K562 (cell line): ENCODE measurements around the gene RPS8. TPM values are rescaled to one million over a fixed set of nuclear protein-coding genes. Genes with fewer than 3 reads are reported as not detected.

Experiments
- CC2D1A ChIP-seq: fragments of 450-650 bp; IDR thresholded peaks from 2 replicates; pipeline ENCODE4 v1.6.1; 2017; ENCODE audit warnings: mild to moderate bottlenecking
- FOXM1 ChIP-seq, 2 experiments: fragments of 450-650 bp in 1 of 2; sonication (generic) in 1 of 2; formaldehyde crosslinking in 1 of 2; IDR thresholded peaks; 2 replicates each; pipeline versions ENCODE4 v1.6.1 to v1.9.0; 2017 to 2022; ENCODE audit warnings: low read depth in 2 of 2, mild to moderate bottlenecking in 2 of 2, missing genetic modification reagents in 1 of 2, moderate library complexity in 1 of 2
- HBP1 ChIP-seq: fragments of 450-650 bp; formaldehyde crosslinking; IDR thresholded peaks from 2 replicates; pipeline ENCODE4 v1.4.0; 2022; ENCODE audit warnings: missing genetic modification characterization
- HIVEP1 ChIP-seq: fragments of 250-450 bp; sonication (Bioruptor Pico); IDR thresholded peaks from 2 replicates; pipeline ENCODE4 v1.4.0; 2020; ENCODE audit warnings: mild to moderate bottlenecking
- HMG20B ChIP-seq: fragments of 250-450 bp; sonication (Bioruptor Pico); IDR thresholded peaks from 2 replicates; pipeline ENCODE4 v1.5.0; 2021; ENCODE audit warnings: mild to moderate bottlenecking
- NUFIP1 ChIP-seq: fragments of 450-650 bp; IDR thresholded peaks from 2 replicates; pipeline ENCODE4 v1.6.1; 2018; ENCODE audit not compliant: partially characterized antibody
- PHTF2 ChIP-seq: fragments of 250-450 bp; sonication (Bioruptor Pico); IDR thresholded peaks from 2 replicates; pipeline ENCODE4 v1.5.0; 2021; ENCODE audit warnings: mild to moderate bottlenecking
- SMAD4 ChIP-seq: fragments of 250-450 bp; sonication (Bioruptor Pico); conservative IDR thresholded peaks from 2 replicates; pipeline ENCODE4 v1.8.0; 2021; ENCODE audit warnings: inconsistent platforms, mild to moderate bottlenecking, moderate library complexity
- SRSF3 ChIP-seq: fragments of 200-400 bp; formaldehyde crosslinking; IDR thresholded peaks from 2 replicates; pipeline ENCODE4 v1.6.1; 2016; ENCODE audit warnings: mild to moderate bottlenecking, low read length, moderate library complexity; ENCODE audit not compliant: insufficient read depth
- TBP ChIP-seq: optimal IDR thresholded peaks from 2 replicates; pipeline ENCODE3; 2011; ENCODE audit warnings: low read depth, low read length, improper control_type of control experiment
- ZBTB17 ChIP-seq: fragments of 450-650 bp; formaldehyde crosslinking; IDR thresholded peaks from 2 replicates; pipeline ENCODE4 v1.4.0; 2020; ENCODE audit warnings: mild to moderate bottlenecking
- ZFX ChIP-seq: sonication (generic); formaldehyde crosslinking; IDR thresholded peaks from 2 replicates; pipeline ENCODE4 v1.8.0; 2022; ENCODE audit warnings: mild to moderate bottlenecking, missing genetic modification reagents, moderate library complexity
- ZNF282 ChIP-seq: sonication (generic); formaldehyde crosslinking; IDR thresholded peaks from 2 replicates; pipeline ENCODE4 v1.8.1; 2023; ENCODE audit warnings: missing genetic modification reagents
- polyA plus RNA-seq, 8 experiments: library from polyadenylated mRNA; depleted of rRNA in 4 of 8; stranded (reverse) in 5 of 8; unstranded in 3 of 8; fragments of >200 nt; fragmentation: Nextera tagmentation in 2 of 8; fragmentation: Illumina TruSeq in 1 of 8; extraction: Ambion mirVana in 2 of 8; extraction: Trizol in 1 of 8; gene quantifications; 2 replicates each; pipeline versions ENCODE4 v1.2.1 to v1.2.3, GENCODE V29; 2011 to 2014; ENCODE audit warnings: inconsistent platforms in 1 of 8, missing spikeins in 1 of 8
- total RNA-seq, 7 experiments: library from RNA; depleted of rRNA in 6 of 7; stranded (reverse); fragments of >200 nt in 6 of 7; fragmentation: Illumina TruSeq in 2 of 7; extraction: Trizol in 2 of 7; gene quantifications; 2 replicates each; pipeline versions ENCODE4 v1.2.1 to v1.2.3, GENCODE V29; 2011 to 2021; ENCODE audit warnings: low replicate concordance in 1 of 7
- TF ChIP-seq, protein P1 (sequence below), 2 experiments: IDR thresholded peaks in 1 of 2; conservative IDR thresholded peaks in 1 of 2; 2 replicates each; pipeline ENCODE4 v1.6.1; 2016; ENCODE audit warnings: low read depth in 2 of 2, mild to moderate bottlenecking in 1 of 2, missing compliant biosample characterization in 1 of 2, missing genetic modification characterization in 1 of 2, moderate library complexity in 1 of 2
- TF ChIP-seq, protein P2 (sequence below), 3 experiments: IDR thresholded peaks in 2 of 3; conservative IDR thresholded peaks in 1 of 3; 2 replicates each; pipeline ENCODE4 v1.5.1; 2011 to 2012; ENCODE audit warnings: low read length in 3 of 3, mild to moderate bottlenecking in 3 of 3, control low read depth in 2 of 3, improper control_type of control experiment in 1 of 3, inconsistent platforms in 1 of 3, low read depth in 1 of 3, mixed read lengths in 1 of 3, moderate library complexity in 1 of 3; ENCODE audit not compliant: insufficient read depth in 2 of 3
- TF ChIP-seq, protein P3 (sequence below): fragments of 450-650 bp; IDR thresholded peaks from 2 replicates; pipeline ENCODE4 v1.6.1; 2016; ENCODE audit warnings: missing biosample characterization, missing genetic modification characterization

The RPS8 gene
- total and polyA plus RNA-seq, 9 of the 15 experiments (the other 6 are each of a cell fraction or from before 2014, with no cell fraction given) = 2,431 to 4,168 (median 3,109) TPM

DNA sequence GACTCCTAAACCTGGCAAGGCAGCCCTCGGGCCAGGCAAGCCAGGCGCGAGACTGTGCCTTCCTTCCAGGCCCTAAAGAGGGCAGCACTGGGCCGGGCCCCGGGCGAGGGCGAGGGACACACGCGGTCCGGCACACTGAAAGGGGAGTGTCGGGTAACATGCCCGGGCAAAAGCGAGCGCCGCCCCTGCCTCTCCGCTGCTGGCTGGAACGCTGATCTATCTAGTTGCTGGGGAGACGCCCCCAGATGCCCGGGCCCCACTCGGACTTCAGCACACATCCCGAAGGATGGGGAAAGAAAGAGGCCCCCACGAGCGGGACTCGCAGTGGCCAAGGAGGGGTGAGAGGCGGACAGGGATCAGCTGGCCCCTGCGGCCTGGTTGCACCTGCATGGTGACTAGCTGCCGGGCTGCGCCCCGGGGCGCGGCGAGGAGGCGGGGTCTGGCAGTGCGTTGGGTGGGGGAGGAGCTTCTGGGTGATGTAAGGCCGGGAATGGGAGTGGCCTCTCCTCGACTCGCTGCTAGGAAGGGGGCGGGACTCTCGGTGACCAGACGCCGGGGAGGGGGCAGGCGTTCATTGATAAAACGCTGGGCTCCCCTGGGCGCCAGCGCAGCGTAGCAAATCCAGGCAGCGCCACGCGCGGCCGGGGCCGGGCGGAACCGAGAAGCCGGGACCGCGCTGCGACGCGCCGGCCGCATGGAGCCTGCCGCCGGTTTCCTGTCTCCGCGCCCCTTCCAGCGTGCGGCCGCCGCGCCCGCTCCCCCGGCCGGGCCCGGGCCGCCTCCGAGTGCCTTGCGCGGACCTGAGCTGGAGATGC, 24.6 kb downstream of the RPS8 start, which contains the start of gene PLK3 (continued):
- peak; percentile 96 for TF ChIP-seq TBP
- peak; percentile 62 for TF ChIP-seq NUFIP1
- no peak for TF ChIP-seq FOXM1 (IDR thresholded peaks at IDR 0.05; ENCODE audit: low read depth)
- no peak; the same call in none of the 2 replicates for TF ChIP-seq FOXM1 (CRISPR knock-in tag; IDR thresholded peaks at IDR 0.05; ENCODE audit: low read depth)
- TF ChIP-seq HIVEP1 = peak; percentile 38; the same call in 1 of the 2 replicates
- peak; percentile 94 for TF ChIP-seq ZFX (CRISPR knock-in tag)
- no peak for TF ChIP-seq HMG20B (CRISPR knock-in tag)
- TF ChIP-seq PHTF2 = no peak
- no peak for TF ChIP-seq SRSF3
- TF ChIP-seq, protein P1, sequence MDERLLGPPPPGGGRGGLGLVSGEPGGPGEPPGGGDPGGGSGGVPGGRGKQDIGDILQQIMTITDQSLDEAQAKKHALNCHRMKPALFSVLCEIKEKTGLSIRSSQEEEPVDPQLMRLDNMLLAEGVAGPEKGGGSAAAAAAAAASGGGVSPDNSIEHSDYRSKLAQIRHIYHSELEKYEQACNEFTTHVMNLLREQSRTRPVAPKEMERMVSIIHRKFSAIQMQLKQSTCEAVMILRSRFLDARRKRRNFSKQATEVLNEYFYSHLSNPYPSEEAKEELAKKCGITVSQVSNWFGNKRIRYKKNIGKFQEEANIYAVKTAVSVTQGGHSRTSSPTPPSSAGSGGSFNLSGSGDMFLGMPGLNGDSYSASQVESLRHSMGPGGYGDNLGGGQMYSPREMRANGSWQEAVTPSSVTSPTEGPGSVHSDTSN (CRISPR knock-in tag; IDR thresholded peaks at IDR 0.05; ENCODE audit: low read depth) = no peak
- TF ChIP-seq, protein P1 (tag; conservative IDR thresholded peaks at IDR 0.05; ENCODE audit: low read depth) = peak; percentile 65
- TF ChIP-seq, protein P2, sequence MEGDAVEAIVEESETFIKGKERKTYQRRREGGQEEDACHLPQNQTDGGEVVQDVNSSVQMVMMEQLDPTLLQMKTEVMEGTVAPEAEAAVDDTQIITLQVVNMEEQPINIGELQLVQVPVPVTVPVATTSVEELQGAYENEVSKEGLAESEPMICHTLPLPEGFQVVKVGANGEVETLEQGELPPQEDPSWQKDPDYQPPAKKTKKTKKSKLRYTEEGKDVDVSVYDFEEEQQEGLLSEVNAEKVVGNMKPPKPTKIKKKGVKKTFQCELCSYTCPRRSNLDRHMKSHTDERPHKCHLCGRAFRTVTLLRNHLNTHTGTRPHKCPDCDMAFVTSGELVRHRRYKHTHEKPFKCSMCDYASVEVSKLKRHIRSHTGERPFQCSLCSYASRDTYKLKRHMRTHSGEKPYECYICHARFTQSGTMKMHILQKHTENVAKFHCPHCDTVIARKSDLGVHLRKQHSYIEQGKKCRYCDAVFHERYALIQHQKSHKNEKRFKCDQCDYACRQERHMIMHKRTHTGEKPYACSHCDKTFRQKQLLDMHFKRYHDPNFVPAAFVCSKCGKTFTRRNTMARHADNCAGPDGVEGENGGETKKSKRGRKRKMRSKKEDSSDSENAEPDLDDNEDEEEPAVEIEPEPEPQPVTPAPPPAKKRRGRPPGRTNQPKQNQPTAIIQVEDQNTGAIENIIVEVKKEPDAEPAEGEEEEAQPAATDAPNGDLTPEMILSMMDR (IDR thresholded peaks at IDR 0.05 in 2 of 3, conservative IDR thresholded peaks at IDR 0.05 in 1 of 3; ENCODE audit: insufficient read depth in 2 of 3, low read depth in 1 of 3, low read length in 3 of 3) = peak; percentile 94 to 96 (median 95)
- TF ChIP-seq ZNF282 (CRISPR knock-in tag) = no peak
- TF ChIP-seq SMAD4 (CRISPR knock-in tag) = peak; percentile 97
- TF ChIP-seq HBP1 (CRISPR knock-in tag) = peak; percentile 35; the same call in 1 of the 2 replicates
- TF ChIP-seq, protein P3, sequence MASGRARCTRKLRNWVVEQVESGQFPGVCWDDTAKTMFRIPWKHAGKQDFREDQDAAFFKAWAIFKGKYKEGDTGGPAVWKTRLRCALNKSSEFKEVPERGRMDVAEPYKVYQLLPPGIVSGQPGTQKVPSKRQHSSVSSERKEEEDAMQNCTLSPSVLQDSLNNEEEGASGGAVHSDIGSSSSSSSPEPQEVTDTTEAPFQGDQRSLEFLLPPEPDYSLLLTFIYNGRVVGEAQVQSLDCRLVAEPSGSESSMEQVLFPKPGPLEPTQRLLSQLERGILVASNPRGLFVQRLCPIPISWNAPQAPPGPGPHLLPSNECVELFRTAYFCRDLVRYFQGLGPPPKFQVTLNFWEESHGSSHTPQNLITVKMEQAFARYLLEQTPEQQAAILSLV (tag) = no peak
- TF ChIP-seq ZBTB17 (CRISPR knock-in tag) = peak; percentile 85
- TF ChIP-seq CC2D1A = peak; percentile 62
